Ectodermal cell (in vitro differentiated cells): ENCODE measurements around the gene RAB31.
"Not testable (repeated sequence)": the region's sequence is repeated elsewhere in the genome, so short reads cannot be mapped to it uniquely, and the experiment has no call there.

ENCODE experiments used
- H3K27ac ChIP-seq: 2 replicates; pipeline ENCODE4 v1.7.0; 2013; ENCODE audit warnings: mild to moderate bottlenecking, low read depth, low read length; ENCODE audit not compliant: insufficient read depth, poor library complexity, severe bottlenecking
- H3K27me3 ChIP-seq: 2 replicates; pipeline ENCODE4 v1.7.0; 2013; ENCODE audit warnings: mild to moderate bottlenecking, low read length; ENCODE audit not compliant: insufficient read depth, control insufficient read depth, poor library complexity, severe bottlenecking
- H3K36me3 ChIP-seq: one replicate; pipeline ENCODE4 v1.7.0; 2013; ENCODE audit warnings: low read length; ENCODE audit not compliant: control insufficient read depth, insufficient read depth
- H3K4me1 ChIP-seq: one replicate; pipeline ENCODE4 v1.7.0; 2013; ENCODE audit warnings: low read length; ENCODE audit not compliant: control insufficient read depth, insufficient read depth
- H3K4me3 ChIP-seq: 2 replicates; pipeline ENCODE4 v1.7.0; 2013; ENCODE audit warnings: low read depth, low read length, control low read depth; ENCODE audit not compliant: insufficient read depth
- H3K9me3 ChIP-seq: 2 replicates; pipeline ENCODE4 v1.7.0; 2013; ENCODE audit warnings: mild to moderate bottlenecking, low read length, moderate library complexity; ENCODE audit not compliant: control insufficient read depth
- WGBS, 2 experiments: methylation state at CpG; one replicate each; pipeline ENCODE4 v1.1.7; 2013; ENCODE audit warnings: missing lambda C conversion rate in 2 of 2; 5-methylcytosine and 5-hydroxymethylcytosine counted together

Gene RAB31

DNA sequence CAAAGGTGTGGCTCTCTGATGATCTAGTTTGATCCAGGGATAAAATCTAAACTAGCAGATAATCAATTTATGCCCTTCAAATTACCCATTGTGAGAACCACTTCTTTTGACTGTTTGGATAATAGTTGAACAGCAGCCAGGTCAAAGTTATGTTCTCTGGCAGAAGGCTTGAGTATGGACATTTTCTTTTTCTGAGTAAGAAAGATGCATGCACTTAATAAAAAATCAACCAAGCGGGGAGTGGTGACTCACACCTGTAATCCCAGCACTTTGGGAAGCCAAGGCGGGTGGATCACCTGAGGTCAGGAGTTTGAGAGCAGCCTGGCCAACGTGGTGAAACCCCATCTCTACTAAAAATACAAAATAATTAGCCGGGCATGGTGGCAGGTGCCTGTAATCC is 183.4 kb downstream of the RAB31 start:
- not testable (repeated sequence) for H3K27me3 ChIP-seq
- WGBS, 2 experiments = 83 to 85% methylated on average over 4 of the region's 4 CpGs

DNA sequence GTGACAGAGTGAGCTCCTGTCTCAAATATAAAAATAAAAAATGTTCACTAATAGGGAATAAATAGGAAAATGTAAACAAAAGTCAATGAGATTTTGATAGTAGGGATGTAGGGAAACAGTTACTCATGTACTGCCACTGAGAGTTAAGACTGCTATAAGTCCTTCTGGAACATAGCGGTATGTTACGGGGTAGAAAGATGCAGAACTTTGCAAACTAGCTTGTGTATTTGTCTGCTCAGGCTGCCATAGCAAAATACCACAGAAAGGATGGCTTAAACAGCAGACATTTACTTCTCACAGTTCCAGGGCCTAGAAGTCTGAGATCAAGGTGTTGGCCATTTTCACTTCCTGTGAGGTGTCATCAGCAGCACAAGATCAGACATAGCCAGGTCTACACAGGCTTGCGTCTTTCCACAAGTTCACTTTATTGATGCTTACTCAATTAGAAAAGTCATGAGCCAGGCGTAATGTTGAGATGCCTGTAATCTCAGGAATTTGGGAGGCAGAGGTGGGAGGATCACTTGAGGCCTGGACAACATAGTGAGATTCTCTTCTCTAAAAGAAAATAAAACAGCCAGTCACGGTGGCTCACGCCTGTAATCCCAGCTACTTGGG is 186.5 kb downstream of the RAB31 start:
- Histone ChIP-seq H3K9me3 (no peaks in the 10 kb centered on the region), H3K27ac (no peak overlapping the region), H3K4me1 (no peaks in the 10 kb centered on the region), H3K27me3 (no peaks in the 10 kb centered on the region), H3K36me3 (no peaks in the 10 kb centered on the region), H3K4me3 (no peak overlapping the region)
- WGBS, 2 experiments = 92 to 95% methylated on average over 6 of the region's 6 CpGs

More for the DNA sequence above, 183.4 kb downstream of the RAB31 start:
- H3K4me3 ChIP-seq, H3K36me3 ChIP-seq, H3K27ac ChIP-seq, H3K4me1 ChIP-seq, H3K9me3 ChIP-seq: not testable (repeated sequence)

DNA sequence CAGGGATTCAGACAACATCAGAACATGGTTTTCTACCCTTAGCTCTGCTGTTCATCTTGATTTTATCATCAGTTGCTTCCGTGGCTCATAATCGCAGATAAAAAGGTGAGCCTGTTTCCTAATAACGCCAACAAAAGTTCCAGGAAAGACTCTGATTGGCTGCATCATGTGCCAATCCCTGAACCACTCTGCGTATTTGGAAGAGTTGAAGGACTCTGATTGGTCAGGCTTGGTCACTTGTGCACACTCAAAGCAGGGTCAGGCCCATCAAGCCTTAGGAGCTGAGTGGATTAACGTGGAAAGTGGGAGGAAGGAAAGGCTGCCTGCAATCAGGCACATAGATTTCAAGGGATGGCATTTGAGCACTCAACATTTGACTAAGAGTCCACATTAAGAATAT is 189.0 kb downstream of the RAB31 start:
- Histone ChIP-seq H3K9me3 (no peaks in the 10 kb centered on the region), H3K36me3 (no peaks in the 10 kb centered on the region), H3K4me1 (no peaks in the 10 kb centered on the region), H3K27ac (no peak overlapping the region), H3K4me3 (no peak overlapping the region), H3K27me3 (no peaks in the 10 kb centered on the region)
- 89 to 93% methylated on average over 5 of the region's 5 CpGs for WGBS, 2 experiments

DNA sequence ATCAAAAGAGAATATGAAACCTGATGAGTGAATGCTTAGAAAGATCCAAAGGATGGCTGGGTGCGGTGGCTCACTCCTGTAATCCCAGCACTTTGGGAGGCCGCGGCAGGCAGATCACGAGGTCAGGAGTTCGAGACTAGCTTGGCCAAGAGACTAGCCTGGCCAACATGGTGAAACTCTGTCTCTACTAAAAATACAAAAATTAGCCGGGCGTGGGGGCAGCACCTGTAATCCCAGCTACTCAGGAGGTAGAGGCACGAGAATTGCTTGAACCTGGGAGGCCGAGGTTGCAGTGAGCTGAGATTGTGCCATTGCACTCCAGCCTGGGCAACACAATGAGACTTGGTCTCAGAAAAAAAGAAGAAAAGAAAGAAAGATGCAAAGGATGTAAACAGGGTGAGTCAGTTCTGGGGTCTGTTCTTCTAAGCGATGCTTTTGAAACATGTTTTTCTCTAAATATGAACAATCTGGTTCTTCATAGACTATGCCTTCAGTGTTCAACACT is 189.7 kb downstream of the RAB31 start:
- WGBS, 2 experiments = 93 to 96% methylated on average over 10 of the region's 10 CpGs
- H3K4me3 ChIP-seq, H3K27ac ChIP-seq, H3K9me3 ChIP-seq, H3K4me1 ChIP-seq, H3K27me3 ChIP-seq, H3K36me3 ChIP-seq: not testable (repeated sequence)

DNA sequence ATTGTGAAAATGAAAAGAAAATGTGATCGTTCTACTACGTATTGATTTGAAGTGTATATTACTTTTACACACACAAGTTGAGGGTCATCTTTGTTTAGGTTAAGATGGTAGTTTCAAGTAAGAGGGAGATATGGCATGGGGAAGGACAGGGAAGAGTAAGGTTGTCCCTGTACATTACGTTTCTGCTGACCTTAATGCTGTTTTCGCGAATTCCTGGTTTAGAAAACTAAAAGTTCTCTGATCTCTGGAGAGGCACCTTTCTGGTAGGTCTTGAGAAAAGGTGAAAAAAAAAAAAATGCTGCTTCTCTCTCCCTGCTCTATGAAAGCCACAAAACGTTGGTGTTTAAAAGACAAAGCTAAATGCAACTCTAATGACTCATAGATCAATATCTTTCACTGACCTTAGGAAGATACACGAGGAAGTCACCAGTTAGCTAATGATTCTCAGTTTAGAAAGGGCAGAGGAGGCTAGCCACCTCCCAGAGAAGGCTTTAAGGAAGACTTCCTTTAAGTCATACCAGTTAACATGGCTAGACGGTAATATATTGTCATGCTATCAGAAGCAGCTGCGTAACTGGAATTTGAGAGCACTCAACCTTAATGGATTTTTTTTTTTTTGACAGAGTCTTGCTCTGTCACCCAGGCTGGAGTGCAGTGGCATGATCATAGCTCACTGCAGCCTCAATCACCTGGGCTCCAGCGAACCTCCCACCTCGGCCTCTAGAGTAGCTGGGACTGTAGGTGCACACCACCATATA is 190.9 kb downstream of the RAB31 start:
- no peaks in the 10 kb centered on the region for H3K4me1 ChIP-seq
- no peaks in the 10 kb centered on the region for H3K27me3 ChIP-seq
- no peak overlapping the region for H3K27ac ChIP-seq
- WGBS, 2 experiments = 82 to 85% methylated on average over 11 of the region's 11 CpGs
- no peaks in the 10 kb centered on the region for H3K9me3 ChIP-seq
- no peaks in the 10 kb centered on the region for H3K36me3 ChIP-seq
- no peak overlapping the region for H3K4me3 ChIP-seq

DNA sequence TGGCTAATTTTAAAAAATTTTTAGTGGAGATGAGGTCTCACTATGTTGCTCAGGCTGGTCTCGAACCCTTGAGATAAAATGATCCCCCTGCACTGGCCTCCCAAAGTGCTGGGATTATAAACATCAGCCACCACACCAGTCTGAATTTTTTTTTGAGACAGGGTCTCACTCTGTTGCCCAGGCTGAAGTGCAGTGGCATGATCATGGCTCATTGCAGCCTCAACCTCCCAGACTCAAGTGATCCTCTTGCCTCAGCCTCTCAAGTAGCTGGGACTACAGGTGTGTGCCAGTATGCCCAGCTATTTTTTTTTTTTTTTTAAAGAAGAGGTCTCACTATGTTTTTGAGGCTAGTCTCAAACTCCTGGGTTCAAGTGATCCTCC is 191.4 kb downstream of the RAB31 start:
- WGBS, 2 experiments = 81 to 93% methylated on average over 1 of the region's 1 CpG

DNA sequence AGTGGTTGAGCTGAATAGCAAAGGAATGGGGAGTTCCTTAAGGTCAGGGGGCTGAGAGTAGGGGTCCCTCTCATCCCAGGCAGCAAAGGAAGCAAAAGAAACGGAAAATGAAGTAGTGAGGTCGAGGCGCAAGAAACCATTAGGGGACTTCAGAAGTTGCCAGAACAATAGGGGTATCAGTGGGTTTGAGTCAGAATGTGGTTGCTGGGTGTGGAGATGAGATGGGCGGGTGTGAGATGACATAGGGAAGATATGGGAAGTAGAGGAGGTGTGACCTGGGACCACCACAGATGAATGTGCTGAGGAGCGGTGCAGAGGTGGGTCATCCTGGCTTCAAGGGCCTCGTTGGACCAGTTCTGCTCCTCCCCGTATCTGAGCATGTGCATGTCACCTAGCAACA is 192.6 kb downstream of the RAB31 start:
- H3K27ac ChIP-seq = no peak overlapping the region
- WGBS, 2 experiments = 93 to 94% methylated on average over 7 of the region's 7 CpGs
- H3K4me1 ChIP-seq = no peaks in the 10 kb centered on the region
- H3K4me3 ChIP-seq = no peak overlapping the region
- H3K9me3 ChIP-seq = no peaks in the 10 kb centered on the region
- H3K36me3 ChIP-seq = no peaks in the 10 kb centered on the region
- no peaks in the 10 kb centered on the region for H3K27me3 ChIP-seq

More for the DNA sequence above, 191.4 kb downstream of the RAB31 start:
- H3K27ac ChIP-seq, H3K4me1 ChIP-seq, H3K9me3 ChIP-seq, H3K36me3 ChIP-seq, H3K27me3 ChIP-seq, H3K4me3 ChIP-seq: not testable (repeated sequence)

DNA sequence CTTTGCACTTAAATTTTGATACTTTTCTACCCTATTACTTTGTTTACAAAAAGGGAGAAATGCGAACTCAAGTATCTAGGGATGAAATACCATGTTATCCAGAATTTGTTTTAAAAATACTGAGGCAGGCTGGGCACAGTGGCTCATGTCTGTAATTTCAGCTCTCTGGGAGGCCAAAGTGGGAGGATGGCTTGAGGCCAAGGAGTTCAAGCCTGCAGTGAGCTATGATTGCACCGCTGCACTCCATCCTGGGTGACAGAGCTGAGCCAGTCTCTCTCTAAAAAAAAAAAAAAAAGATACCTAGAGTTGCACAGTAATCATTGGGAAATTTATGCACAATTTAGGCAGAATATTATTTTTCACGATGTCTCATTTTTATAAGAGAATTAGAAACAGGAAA is 193.3 kb downstream of the RAB31 start:
- Histone ChIP-seq H3K4me1 (no peaks in the 10 kb centered on the region), H3K9me3 (no peaks in the 10 kb centered on the region), H3K4me3 (no peak overlapping the region), H3K27ac (no peak overlapping the region), H3K36me3 (no peaks in the 10 kb centered on the region), H3K27me3 (no peaks in the 10 kb centered on the region)
- WGBS, 2 experiments = 97% methylated on average over 2 of the region's 3 CpGs

DNA sequence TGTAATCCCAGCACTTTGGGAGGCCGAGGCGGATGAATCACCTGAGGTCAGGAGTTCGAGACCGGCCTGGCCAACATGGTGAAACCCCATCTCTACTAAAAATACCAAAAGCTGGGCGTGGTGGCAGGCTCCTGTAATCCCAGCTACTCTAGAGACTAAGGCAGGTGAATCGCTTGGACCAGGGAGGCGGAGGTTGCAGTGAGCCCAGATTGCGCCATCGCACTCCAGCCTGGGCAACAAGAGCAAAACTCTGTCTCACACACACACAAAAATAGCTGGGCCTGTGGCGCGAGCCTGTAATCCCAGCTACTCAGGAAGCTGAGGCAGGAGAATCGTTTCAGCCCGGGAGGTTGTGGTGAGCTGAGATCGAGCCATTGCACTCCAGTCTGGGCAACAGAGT is 194.2 kb downstream of the RAB31 start:
- not testable (repeated sequence) for H3K36me3 ChIP-seq, H3K27ac ChIP-seq, H3K27me3 ChIP-seq, H3K4me1 ChIP-seq, H3K4me3 ChIP-seq, H3K9me3 ChIP-seq
- WGBS, 2 experiments = 92 to 93% methylated on average over 14 of the region's 14 CpGs

DNA sequence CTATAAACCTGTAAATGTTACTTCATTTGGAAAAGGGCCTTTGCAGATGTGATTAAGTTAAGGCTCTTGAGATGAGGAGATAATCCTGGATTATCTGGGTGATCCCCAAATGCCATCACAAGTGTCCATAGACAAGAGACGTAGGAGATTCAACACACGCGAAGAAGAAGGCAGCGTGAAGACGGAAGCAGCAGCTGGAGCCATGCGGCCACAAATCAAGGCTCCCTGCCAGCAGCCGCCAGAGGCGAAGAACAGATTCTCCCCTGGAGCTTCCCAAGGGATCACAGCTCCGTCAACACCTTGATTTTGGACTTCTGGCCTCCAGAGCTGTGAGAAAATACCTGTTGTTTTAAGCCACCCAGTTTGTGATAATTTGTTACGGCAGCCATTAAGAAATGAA is 194.7 kb downstream of the RAB31 start:
- H3K4me1 ChIP-seq = no peaks in the 10 kb centered on the region
- H3K4me3 ChIP-seq = no peak overlapping the region
- 80 to 87% methylated on average over 10 of the region's 10 CpGs for WGBS, 2 experiments
- no peaks in the 10 kb centered on the region for H3K27me3 ChIP-seq
- no peaks in the 10 kb centered on the region for H3K9me3 ChIP-seq
- H3K27ac ChIP-seq = no peak overlapping the region
- no peaks in the 10 kb centered on the region for H3K36me3 ChIP-seq
